RWPE2 (cell line): ENCODE measurements around the gene GSTK1.

Experiments used
- ATAC-seq: fragments of 200-7000 bp; cut with Tn5 transposase; 3 replicates; pipeline ENCODE4 v1.9.1; 2021; ENCODE audit warnings: low read depth
- DNase-seq: peaks from one replicate; pipeline ENCODE4 v3.0.0-alpha.2; 2020; ENCODE audit warnings: low spot score
- H3K27ac ChIP-seq: fragments of 450-650 bp; 2 replicates; pipeline ENCODE4 v1.5.1; 2017; ENCODE audit warnings: mild to moderate bottlenecking; ENCODE audit not compliant: poor library complexity, severe bottlenecking
- H3K27me3 ChIP-seq: fragments of 250-450 bp; sonication (Bioruptor Pico); 2 replicates; pipeline ENCODE4 v1.5.1; 2021; ENCODE audit warnings: mild to moderate bottlenecking, moderate library complexity; ENCODE audit not compliant: insufficient read depth, poor library complexity, severe bottlenecking
- H3K36me3 ChIP-seq: fragments of 250-450 bp; sonication (Bioruptor Pico); 2 replicates; pipeline ENCODE4 v1.5.1; 2020; ENCODE audit warnings: low read depth, mild to moderate bottlenecking, moderate library complexity
- H3K4me1 ChIP-seq: fragments of 250-450 bp; sonication (Bioruptor Pico); 2 replicates; pipeline ENCODE4 v1.5.1; 2021; ENCODE audit warnings: mild to moderate bottlenecking, moderate library complexity; ENCODE audit not compliant: insufficient read depth, poor library complexity, severe bottlenecking
- H3K4me3 ChIP-seq: fragments of 250-450 bp; sonication (Bioruptor Pico); 2 replicates; pipeline ENCODE4 v1.5.1; 2021; ENCODE audit warnings: mild to moderate bottlenecking, moderate library complexity; ENCODE audit not compliant: severe bottlenecking
- H3K9me3 ChIP-seq: fragments of 250-450 bp; sonication (Bioruptor Pico); 2 replicates; pipeline ENCODE4 v1.5.1; 2021; ENCODE audit warnings: mild to moderate bottlenecking, moderate library complexity; ENCODE audit not compliant: severe bottlenecking
- CTCF ChIP-seq: fragments of 450-650 bp; IDR thresholded peaks from one replicate; pipeline ENCODE4 v1.5.1; 2017; ENCODE audit warnings: mild to moderate bottlenecking, moderate library complexity; ENCODE audit not compliant: poor library complexity, severe bottlenecking

Gene GSTK1

GRCh38 chr7:143233816-143234532, 29.3 kb upstream of the GSTK1 start:
- Histone ChIP-seq H3K27ac (no peak overlapping the region), H3K4me3 (no peak overlapping the region), H3K27me3 (no peaks in the 10 kb centered on the region), H3K9me3 (no peaks in the 10 kb centered on the region), H3K36me3 (no peaks in the 10 kb centered on the region), H3K4me1 (no peaks in the 10 kb centered on the region)
- no peak for TF ChIP-seq CTCF
- no peak for ATAC-seq
- DNase-seq = no peak

- no peak overlapping the region for H3K4me3 ChIP-seq
- no peak for TF ChIP-seq CTCF
- DNase-seq (no peak), ATAC-seq (no peak)
- no peaks in the 10 kb centered on the region for H3K27me3 ChIP-seq
- no peak overlapping the region for H3K27ac ChIP-seq
- H3K4me1 ChIP-seq = no peaks in the 10 kb centered on the region
- no peaks in the 10 kb centered on the region for H3K9me3 ChIP-seq
- H3K36me3 ChIP-seq = no peaks in the 10 kb centered on the region
Measured at GRCh38 chr7:143234533-143234875, 28.7 kb upstream of the GSTK1 start.

GRCh38 chr7:143235561-143235960, 27.7 kb upstream of the GSTK1 start:
- TF ChIP-seq CTCF = no peak
- Histone ChIP-seq H3K4me3 (no peak overlapping the region), H3K4me1 (peaks cover 4% of the 10 kb centered on the region), H3K36me3 (no peaks in the 10 kb centered on the region), H3K27me3 (no peaks in the 10 kb centered on the region), H3K9me3 (no peaks in the 10 kb centered on the region), H3K27ac (no peak overlapping the region)
- DNase-seq (no peak), ATAC-seq (no peak)

GRCh38 chr7:143236408-143236990, 26.7 kb upstream of the GSTK1 start:
- no peak for TF ChIP-seq CTCF
- Histone ChIP-seq H3K27ac (no peak overlapping the region), H3K36me3 (no peaks in the 10 kb centered on the region), H3K9me3 (no peaks in the 10 kb centered on the region), H3K27me3 (no peaks in the 10 kb centered on the region), H3K4me3 (no peak overlapping the region), H3K4me1 (peaks cover 4% of the 10 kb centered on the region)
- DNase-seq = no peak
- ATAC-seq = no peak

GRCh38 chr7:143237366-143237765, 25.9 kb upstream of the GSTK1 start:
- TF ChIP-seq CTCF = no peak
- no peak for DNase-seq

More at GRCh38 chr7:143237366-143237765, 25.9 kb upstream of the GSTK1 start:
- Histone ChIP-seq H3K4me1 (peaks cover 4% of the 10 kb centered on the region), H3K27me3 (no peaks in the 10 kb centered on the region), H3K9me3 (no peaks in the 10 kb centered on the region), H3K27ac (no peak overlapping the region), H3K36me3 (no peaks in the 10 kb centered on the region), H3K4me3 (no peak overlapping the region)
- no peak for ATAC-seq
